MM.1S (cell line): ENCODE results near the gene COL5A1.

Experiments used
- DNase-seq: peaks from one replicate; pipeline ENCODE4 v3.0.0-alpha.2; 2015
- H2AFZ ChIP-seq: fragments of 300-600 bp; sonication (generic); 2 replicates; pipeline ENCODE4 v1.6.0; 2016; ENCODE audit warnings: antibody characterized with exemption, low read length
- H3F3A ChIP-seq: fragments of 300-600 bp; sonication (generic); 2 replicates; pipeline ENCODE4 v1.6.1; 2016; ENCODE audit warnings: mild to moderate bottlenecking, antibody characterized with exemption, low read length, moderate library complexity, mixed read lengths; ENCODE audit not compliant: insufficient read depth
- H3K27ac ChIP-seq: fragments of 300-600 bp; sonication (generic); 2 replicates; pipeline ENCODE4 v1.5.1; 2016; ENCODE audit warnings: mild to moderate bottlenecking, low read length
- H3K27me3 ChIP-seq: fragments of 300-600 bp; sonication (generic); replicated peaks from 2 replicates; pipeline ENCODE4 v1.6.0; 2016; ENCODE audit warnings: low read length; ENCODE audit not compliant: insufficient read depth
- H3K36me3 ChIP-seq: fragments of 300-600 bp; sonication (generic); replicated peaks from 2 replicates; pipeline ENCODE4 v1.6.1; 2016; ENCODE audit warnings: mild to moderate bottlenecking, low read length, mixed read lengths; ENCODE audit not compliant: insufficient read depth
- H3K4me1 ChIP-seq: fragments of 300-600 bp; sonication (generic); 2 replicates; pipeline ENCODE4 v1.6.1; 2016; ENCODE audit warnings: low read length, mixed read lengths
- H3K4me2 ChIP-seq: fragments of 300-600 bp; sonication (generic); 2 replicates; pipeline ENCODE4 v1.6.0; 2016; ENCODE audit warnings: low read depth, low read length
- H3K4me3 ChIP-seq: fragments of 300-600 bp; sonication (generic); 2 replicates; pipeline ENCODE4 v1.5.1; 2016; ENCODE audit warnings: low read length, mixed read lengths
- H3K79me2 ChIP-seq: fragments of 300-600 bp; sonication (generic); 2 replicates; pipeline ENCODE4 v1.6.1; 2016; ENCODE audit warnings: mixed run types, low read length, mixed read lengths
- H3K9ac ChIP-seq: fragments of 300-600 bp; sonication (generic); 2 replicates; pipeline ENCODE4 v1.6.1; 2016; ENCODE audit warnings: low read length, mixed read lengths
- H3K9me2 ChIP-seq: fragments of 300-600 bp; sonication (generic); replicated peaks from 2 replicates; pipeline ENCODE4 v1.6.1; 2016; ENCODE audit warnings: mild to moderate bottlenecking, low read length, mixed read lengths; ENCODE audit not compliant: insufficient read depth
- H3K9me3 ChIP-seq: fragments of 300-600 bp; sonication (generic); replicated peaks from 2 replicates; pipeline ENCODE4 v1.6.1; 2016; ENCODE audit warnings: mild to moderate bottlenecking, low read length, mixed read lengths; ENCODE audit not compliant: insufficient read depth
- H4K20me1 ChIP-seq: fragments of 300-600 bp; sonication (generic); 2 replicates; pipeline ENCODE4 v1.6.1; 2016; ENCODE audit warnings: mild to moderate bottlenecking, low read length, moderate library complexity, mixed read lengths; ENCODE audit not compliant: insufficient read depth
- CTCF ChIP-seq: fragments of 300-600 bp; sonication (generic); IDR thresholded peaks from 2 replicates; pipeline ENCODE4 v1.5.1; 2016; ENCODE audit warnings: antibody characterized with exemption, low read length, mixed read lengths
- EZH2 ChIP-seq: fragments of 300-600 bp; sonication (generic); optimal IDR thresholded peaks from 2 replicates; pipeline ENCODE3; 2017; ENCODE audit warnings: low read depth, mild to moderate bottlenecking, antibody characterized with exemption, low read length, mixed read lengths
- EZH2phosphoT487 ChIP-seq: fragments of 300-600 bp; sonication (generic); IDR thresholded peaks from 2 replicates; pipeline ENCODE4 v1.6.1; 2018; ENCODE audit warnings: antibody characterized with exemption, low read length

The COL5A1 gene

GRCh38 chr9:134721344-134721743, 79.7 kb downstream of the COL5A1 start:
- no peaks in the 10 kb centered on the region for H3K9me2 ChIP-seq
- no peaks in the 10 kb centered on the region for H3K36me3 ChIP-seq
- no peak overlapping the region for H3K27ac ChIP-seq
- H3K27me3 ChIP-seq, result peaks cover 98% of the 10 kb centered on the region
- TF ChIP-seq EZH2, result no peak
- TF ChIP-seq CTCF, result no peak
- no peak for TF ChIP-seq EZH2phosphoT487
- H3K9me3 ChIP-seq, result no peaks in the 10 kb centered on the region
- no peaks in the 10 kb centered on the region for H4K20me1 ChIP-seq
- H3F3A ChIP-seq, result no peaks in the 10 kb centered on the region
- H3K79me2 ChIP-seq, result no peaks in the 10 kb centered on the region
- H3K9ac ChIP-seq, result no peak overlapping the region
- no peak overlapping the region for H3K4me2 ChIP-seq
- H2AFZ ChIP-seq, result no peak overlapping the region
- no peak for DNase-seq
- H3K4me3 ChIP-seq, result no peak overlapping the region
- no peaks in the 10 kb centered on the region for H3K4me1 ChIP-seq

- H3K4me2 ChIP-seq, result no peak overlapping the region
- H3K36me3 ChIP-seq, result no peaks in the 10 kb centered on the region
- no peaks in the 10 kb centered on the region for H4K20me1 ChIP-seq
Observed at GRCh38 chr9:134722120-134722701, 80.6 kb downstream of the COL5A1 start.

GRCh38 chr9:134723037-134723436, 81.4 kb downstream of the COL5A1 start:
- no peaks in the 10 kb centered on the region for H4K20me1 ChIP-seq

More at GRCh38 chr9:134722120-134722701, 80.6 kb downstream of the COL5A1 start:
- TF ChIP-seq CTCF (no peak), EZH2phosphoT487 (no peak), EZH2 (no peak)
- Histone ChIP-seq H3K9ac (no peak overlapping the region), H3K9me2 (no peaks in the 10 kb centered on the region), H3K4me3 (no peak overlapping the region), H3K79me2 (no peaks in the 10 kb centered on the region), H3K27me3 (peaks cover 97% of the 10 kb centered on the region), H3K4me1 (no peaks in the 10 kb centered on the region), H2AFZ (no peak overlapping the region), H3F3A (no peaks in the 10 kb centered on the region), H3K27ac (no peak overlapping the region), H3K9me3 (no peaks in the 10 kb centered on the region)
- DNase-seq, result no peak

GRCh38 chr9:134723491-134724190, 82.0 kb downstream of the COL5A1 start:
- Histone ChIP-seq H3K9ac (no peak overlapping the region), H2AFZ (no peak overlapping the region), H3K79me2 (no peaks in the 10 kb centered on the region), H3K27ac (no peak overlapping the region), H3K9me2 (no peaks in the 10 kb centered on the region), H3K4me2 (no peak overlapping the region), H3K4me3 (no peak overlapping the region), H3K4me1 (no peaks in the 10 kb centered on the region), H4K20me1 (no peaks in the 10 kb centered on the region), H3K36me3 (no peaks in the 10 kb centered on the region), H3K9me3 (no peaks in the 10 kb centered on the region), H3K27me3 (peaks cover 97% of the 10 kb centered on the region), H3F3A (no peaks in the 10 kb centered on the region)
- no peak for DNase-seq
- TF ChIP-seq EZH2 (no peak), CTCF (no peak)

More at GRCh38 chr9:134723037-134723436, 81.4 kb downstream of the COL5A1 start:
- no peak for DNase-seq
- no peaks in the 10 kb centered on the region for H3K4me1 ChIP-seq
- no peaks in the 10 kb centered on the region for H3F3A ChIP-seq
- no peaks in the 10 kb centered on the region for H3K9me2 ChIP-seq
- H3K9ac ChIP-seq, result no peak overlapping the region
- H3K4me2 ChIP-seq, result no peak overlapping the region
- H2AFZ ChIP-seq, result no peak overlapping the region
- H3K79me2 ChIP-seq, result no peaks in the 10 kb centered on the region
- H3K9me3 ChIP-seq, result no peaks in the 10 kb centered on the region
- TF ChIP-seq EZH2, result no peak
- H3K36me3 ChIP-seq, result no peaks in the 10 kb centered on the region
- no peak overlapping the region for H3K27ac ChIP-seq
- H3K4me3 ChIP-seq, result no peak overlapping the region
- peaks cover 97% of the 10 kb centered on the region for H3K27me3 ChIP-seq
